ENCODE results near the gene GLRA3.

DNA sequence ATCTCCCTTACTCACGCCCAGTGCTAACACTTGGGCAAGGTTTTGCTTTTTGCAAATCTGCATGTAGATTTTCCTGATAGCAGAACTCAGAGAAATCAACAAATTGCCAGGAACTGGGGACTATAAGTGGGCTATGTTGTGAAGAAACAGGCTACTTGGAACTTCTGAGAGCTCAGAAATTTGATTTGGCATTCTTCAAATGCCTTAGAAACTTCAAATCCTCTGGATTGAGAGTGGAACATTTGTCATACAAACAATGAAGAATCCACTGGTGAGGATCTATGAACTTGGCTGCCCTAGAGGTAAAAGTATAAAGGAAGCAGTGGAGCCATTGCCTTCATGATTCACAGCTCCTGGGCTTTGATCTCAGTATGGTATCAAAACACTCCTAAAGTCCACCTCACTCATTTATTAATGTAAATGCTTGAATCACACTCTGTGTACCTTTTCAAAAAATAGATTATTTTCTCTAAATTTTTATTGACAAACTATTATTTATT is 126.0 kb downstream of the GLRA3 start:
- TF ChIP-seq POLR2A (IDR thresholded peaks at IDR 0.05): no peak
- TF ChIP-seq, protein P1, sequence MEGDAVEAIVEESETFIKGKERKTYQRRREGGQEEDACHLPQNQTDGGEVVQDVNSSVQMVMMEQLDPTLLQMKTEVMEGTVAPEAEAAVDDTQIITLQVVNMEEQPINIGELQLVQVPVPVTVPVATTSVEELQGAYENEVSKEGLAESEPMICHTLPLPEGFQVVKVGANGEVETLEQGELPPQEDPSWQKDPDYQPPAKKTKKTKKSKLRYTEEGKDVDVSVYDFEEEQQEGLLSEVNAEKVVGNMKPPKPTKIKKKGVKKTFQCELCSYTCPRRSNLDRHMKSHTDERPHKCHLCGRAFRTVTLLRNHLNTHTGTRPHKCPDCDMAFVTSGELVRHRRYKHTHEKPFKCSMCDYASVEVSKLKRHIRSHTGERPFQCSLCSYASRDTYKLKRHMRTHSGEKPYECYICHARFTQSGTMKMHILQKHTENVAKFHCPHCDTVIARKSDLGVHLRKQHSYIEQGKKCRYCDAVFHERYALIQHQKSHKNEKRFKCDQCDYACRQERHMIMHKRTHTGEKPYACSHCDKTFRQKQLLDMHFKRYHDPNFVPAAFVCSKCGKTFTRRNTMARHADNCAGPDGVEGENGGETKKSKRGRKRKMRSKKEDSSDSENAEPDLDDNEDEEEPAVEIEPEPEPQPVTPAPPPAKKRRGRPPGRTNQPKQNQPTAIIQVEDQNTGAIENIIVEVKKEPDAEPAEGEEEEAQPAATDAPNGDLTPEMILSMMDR (IDR thresholded peaks at IDR 0.05): no peak

Data from vagina (tissue), 2 donors.